Neural cell (in vitro differentiated cells): ENCODE results near the gene TMEFF2. TPM values are rescaled to one million over a fixed set of nuclear protein-coding genes. Genes with fewer than 3 reads are reported as not detected.

Experiments used
- H2AFZ ChIP-seq: fragments of 200-600, 300-800 bp; sonication (generic), shearing (Covaris generic); 2 replicates; pipeline ENCODE4 v1.6.0; 2014; ENCODE audit warnings: low read depth, mild to moderate bottlenecking, antibody characterized with exemption, low read length, moderate library complexity
- H3F3A ChIP-seq: fragments of 200-600 bp; shearing (Covaris generic); 2 replicates; pipeline ENCODE4 v1.6.1; 2016; ENCODE audit warnings: mild to moderate bottlenecking, moderate library complexity, mixed read lengths, antibody characterized with exemption, low read length; ENCODE audit not compliant: insufficient read depth, poor library complexity, severe bottlenecking
- H3K27ac ChIP-seq: fragments of 200-600, 300-800 bp; sonication (generic), shearing (Covaris generic); 2 replicates; pipeline ENCODE4 v1.5.1; 2014; ENCODE audit warnings: mild to moderate bottlenecking, low read length, moderate library complexity
- H3K27me3 ChIP-seq: fragments of 300-800, 200-600 bp; sonication (generic), shearing (Covaris generic); 2 replicates; pipeline ENCODE4 v1.6.0; 2014; ENCODE audit warnings: mild to moderate bottlenecking, low read depth, low read length, moderate library complexity; ENCODE audit not compliant: insufficient read depth
- H3K36me3 ChIP-seq: fragments of 300-800, 200-600 bp; sonication (generic), shearing (Covaris generic); 2 replicates; pipeline ENCODE4 v1.5.1; 2014; ENCODE audit warnings: mild to moderate bottlenecking, antibody characterized with exemption, low read length, moderate library complexity; ENCODE audit not compliant: insufficient read depth
- H3K4me2 ChIP-seq: fragments of 300-800, 200-600 bp; sonication (generic), shearing (Covaris generic); 2 replicates; pipeline ENCODE4 v1.6.0; 2014; ENCODE audit warnings: mild to moderate bottlenecking, low read length
- H3K4me3 ChIP-seq: fragments of 300-800, 200-600 bp; sonication (generic), shearing (Covaris generic); 2 replicates; pipeline ENCODE4 v1.5.1; 2014; ENCODE audit warnings: mild to moderate bottlenecking, low read length, moderate library complexity
- H3K79me2 ChIP-seq: fragments of 200-600 bp; shearing (Covaris generic); replicated peaks from 2 replicates; pipeline ENCODE4 v1.6.0; 2014; ENCODE audit warnings: mild to moderate bottlenecking, low read length, moderate library complexity; ENCODE audit not compliant: insufficient read depth
- H3K9ac ChIP-seq: fragments of 300-800, 200-600 bp; sonication (generic), shearing (Covaris generic); 2 replicates; pipeline ENCODE4 v1.6.1; 2016; ENCODE audit warnings: mild to moderate bottlenecking, low read length, mixed read lengths
- H3K9me2 ChIP-seq: fragments of 200-600 bp; shearing (Covaris generic); 2 replicates; pipeline ENCODE4 v1.6.1; 2016; ENCODE audit warnings: mild to moderate bottlenecking, low read length, mixed read lengths; ENCODE audit not compliant: insufficient read depth
- H3K9me3 ChIP-seq: fragments of 200-600, 300-800 bp; sonication (generic), shearing (Covaris generic); 2 replicates; pipeline ENCODE4 v1.6.1; 2016; ENCODE audit warnings: mild to moderate bottlenecking, mixed run types, low read length, moderate library complexity, mixed read lengths
- H4K20me1 ChIP-seq: fragments of 200-600 bp; shearing (Covaris generic); 2 replicates; pipeline ENCODE4 v1.6.1; 2016; ENCODE audit warnings: mild to moderate bottlenecking, mixed run types; ENCODE audit not compliant: insufficient read depth
- CTCF ChIP-seq: fragments of 450-650 bp; IDR thresholded peaks from 2 replicates; pipeline ENCODE4 v1.5.1; 2014; ENCODE audit warnings: antibody characterized with exemption, mild to moderate bottlenecking, moderate library complexity; ENCODE audit not compliant: poor library complexity, severe bottlenecking
- EP300 ChIP-seq: fragments of 450-650 bp; conservative IDR thresholded peaks from 2 replicates; pipeline ENCODE4 v1.6.1; 2014; ENCODE audit warnings: antibody characterized with exemption, mild to moderate bottlenecking, moderate library complexity; ENCODE audit not compliant: poor library complexity, severe bottlenecking
- EZH2 ChIP-seq: fragments of 200-600, 300-800 bp; shearing (Covaris generic), sonication (generic); IDR thresholded peaks from 2 replicates; pipeline ENCODE4 v1.6.1; 2014; ENCODE audit warnings: antibody characterized with exemption, low read length, borderline replicate concordance, mild to moderate bottlenecking; ENCODE audit not compliant: insufficient read depth, poor library complexity, severe bottlenecking
- MXI1 ChIP-seq: fragments of 450-650 bp; conservative IDR thresholded peaks from 2 replicates; pipeline ENCODE4 v1.6.1; 2014; ENCODE audit warnings: antibody characterized with exemption, mild to moderate bottlenecking; ENCODE audit not compliant: poor library complexity, severe bottlenecking
- POLR2AphosphoS5 ChIP-seq: IDR thresholded peaks from 2 replicates; pipeline ENCODE4 v1.6.1; 2012
- RAD21 ChIP-seq: fragments of 450-650 bp; conservative IDR thresholded peaks from 2 replicates; pipeline ENCODE4 v1.6.1; 2014; ENCODE audit warnings: antibody characterized with exemption, mild to moderate bottlenecking, moderate library complexity
- SMC3 ChIP-seq: fragments of 450-650 bp; conservative IDR thresholded peaks from 2 replicates; pipeline ENCODE4 v1.6.1; 2014; ENCODE audit warnings: antibody characterized with exemption, mild to moderate bottlenecking, moderate library complexity; ENCODE audit not compliant: poor library complexity
- TAF1 ChIP-seq: IDR thresholded peaks from 2 replicates; pipeline ENCODE4 v1.6.1; 2012; ENCODE audit warnings: low read depth
- polyA plus RNA-seq: library from polyadenylated mRNA; depleted of rRNA; stranded (reverse); fragments of >200 nt; gene quantifications from 2 replicates; pipeline ENCODE4 v1.2.3, GENCODE V29; 2014
- TF ChIP-seq, protein P1 (sequence below): IDR thresholded peaks from 2 replicates; pipeline ENCODE4 v1.6.1; 2012; ENCODE audit warnings: borderline replicate concordance

TMEFF2 gene
- polyA plus RNA-seq, 1 donor from 2014 or later = 24.6 TPM

DNA sequence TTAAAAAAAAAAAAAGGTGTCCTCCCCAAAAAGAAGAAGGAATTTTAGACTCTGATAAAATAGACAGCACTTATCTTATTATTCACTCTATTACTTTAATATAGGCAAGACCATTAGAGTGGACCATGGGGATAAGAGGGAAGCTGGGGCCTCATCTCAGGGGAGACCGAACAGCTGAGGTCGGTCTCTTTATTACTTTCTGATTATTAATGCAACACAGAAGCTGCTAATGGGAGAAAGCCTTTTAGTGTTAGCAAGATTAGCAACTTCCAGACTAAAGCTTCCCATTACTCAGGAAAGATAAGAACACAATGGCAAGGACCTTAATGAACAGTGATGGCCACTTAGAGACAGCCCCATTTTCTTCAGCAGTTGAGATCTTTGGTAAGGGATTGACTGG is 135.5 kb downstream of the TMEFF2 start:
- Histone ChIP-seq H3K9me3 (no peaks in the 10 kb centered on the region), H3K9me2 (no peaks in the 10 kb centered on the region)

GRCh38 chr2:192053921-192054320 is 140.8 kb downstream of the TMEFF2 start:
- Histone ChIP-seq H3K9ac (no peak overlapping the region), H3K4me3 (no peak overlapping the region), H3K79me2 (no peaks in the 10 kb centered on the region), H3K27me3 (no peaks in the 10 kb centered on the region), H3K36me3 (no peaks in the 10 kb centered on the region), H3K27ac (no peak overlapping the region), H3K9me2 (no peaks in the 10 kb centered on the region), H4K20me1 (no peaks in the 10 kb centered on the region), H3F3A (no peaks in the 10 kb centered on the region), H2AFZ (no peak overlapping the region), H3K4me2 (no peak overlapping the region), H3K9me3 (no peaks in the 10 kb centered on the region)
- TF ChIP-seq POLR2AphosphoS5 = no peak
- TF ChIP-seq, protein P1, sequence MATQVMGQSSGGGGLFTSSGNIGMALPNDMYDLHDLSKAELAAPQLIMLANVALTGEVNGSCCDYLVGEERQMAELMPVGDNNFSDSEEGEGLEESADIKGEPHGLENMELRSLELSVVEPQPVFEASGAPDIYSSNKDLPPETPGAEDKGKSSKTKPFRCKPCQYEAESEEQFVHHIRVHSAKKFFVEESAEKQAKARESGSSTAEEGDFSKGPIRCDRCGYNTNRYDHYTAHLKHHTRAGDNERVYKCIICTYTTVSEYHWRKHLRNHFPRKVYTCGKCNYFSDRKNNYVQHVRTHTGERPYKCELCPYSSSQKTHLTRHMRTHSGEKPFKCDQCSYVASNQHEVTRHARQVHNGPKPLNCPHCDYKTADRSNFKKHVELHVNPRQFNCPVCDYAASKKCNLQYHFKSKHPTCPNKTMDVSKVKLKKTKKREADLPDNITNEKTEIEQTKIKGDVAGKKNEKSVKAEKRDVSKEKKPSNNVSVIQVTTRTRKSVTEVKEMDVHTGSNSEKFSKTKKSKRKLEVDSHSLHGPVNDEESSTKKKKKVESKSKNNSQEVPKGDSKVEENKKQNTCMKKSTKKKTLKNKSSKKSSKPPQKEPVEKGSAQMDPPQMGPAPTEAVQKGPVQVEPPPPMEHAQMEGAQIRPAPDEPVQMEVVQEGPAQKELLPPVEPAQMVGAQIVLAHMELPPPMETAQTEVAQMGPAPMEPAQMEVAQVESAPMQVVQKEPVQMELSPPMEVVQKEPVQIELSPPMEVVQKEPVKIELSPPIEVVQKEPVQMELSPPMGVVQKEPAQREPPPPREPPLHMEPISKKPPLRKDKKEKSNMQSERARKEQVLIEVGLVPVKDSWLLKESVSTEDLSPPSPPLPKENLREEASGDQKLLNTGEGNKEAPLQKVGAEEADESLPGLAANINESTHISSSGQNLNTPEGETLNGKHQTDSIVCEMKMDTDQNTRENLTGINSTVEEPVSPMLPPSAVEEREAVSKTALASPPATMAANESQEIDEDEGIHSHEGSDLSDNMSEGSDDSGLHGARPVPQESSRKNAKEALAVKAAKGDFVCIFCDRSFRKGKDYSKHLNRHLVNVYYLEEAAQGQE = no peak
- TF ChIP-seq MXI1 = no peak
- TF ChIP-seq TAF1 = no peak

More for the DNA sequence above, 135.5 kb downstream of the TMEFF2 start:
- H2AFZ ChIP-seq = no peak overlapping the region
- TF ChIP-seq, protein P1 = no peak
- TF ChIP-seq MXI1 (no peak), POLR2AphosphoS5 (no peak), TAF1 (no peak), SMC3 (no peak), EZH2 (no peak), RAD21 (no peak)
- no peaks in the 10 kb centered on the region for H3K27me3 ChIP-seq
- no peaks in the 10 kb centered on the region for H4K20me1 ChIP-seq
- no peak overlapping the region for H3K4me3 ChIP-seq
- no peak overlapping the region for H3K9ac ChIP-seq
- no peaks in the 10 kb centered on the region for H3F3A ChIP-seq
- no peak overlapping the region for H3K4me2 ChIP-seq
- H3K79me2 ChIP-seq = no peaks in the 10 kb centered on the region
- no peaks in the 10 kb centered on the region for H3K36me3 ChIP-seq
- no peak overlapping the region for H3K27ac ChIP-seq

DNA sequence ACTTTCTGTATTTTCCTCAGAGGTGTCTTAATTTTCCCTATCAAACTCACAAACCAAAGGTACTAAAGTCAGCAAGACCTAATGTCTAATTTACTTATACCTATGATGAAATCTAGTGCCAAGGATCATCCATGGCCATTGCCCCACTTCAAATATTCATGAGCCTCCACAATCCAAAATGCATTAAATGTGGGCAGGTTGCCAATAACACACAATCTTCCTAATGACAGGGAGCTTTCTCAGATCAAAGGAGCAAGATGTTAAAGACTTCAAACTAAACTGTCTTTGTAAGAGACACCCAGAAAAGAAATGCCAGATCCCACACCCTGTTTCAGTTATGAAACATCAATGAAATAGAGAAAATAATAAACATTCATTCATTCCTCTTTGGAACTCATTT is 143.2 kb downstream of the TMEFF2 start:
- Histone ChIP-seq H2AFZ (no peak overlapping the region), H3K27me3 (no peaks in the 10 kb centered on the region), H3K4me2 (no peak overlapping the region), H3F3A (no peaks in the 10 kb centered on the region), H3K27ac (no peak overlapping the region), H4K20me1 (no peaks in the 10 kb centered on the region), H3K79me2 (no peaks in the 10 kb centered on the region), H3K36me3 (no peaks in the 10 kb centered on the region), H3K9me2 (no peaks in the 10 kb centered on the region), H3K9ac (no peak overlapping the region), H3K9me3 (no peaks in the 10 kb centered on the region), H3K4me3 (no peak overlapping the region)
- TF ChIP-seq, protein P1 = no peak
- TF ChIP-seq EZH2 (no peak), RAD21 (no peak), POLR2AphosphoS5 (no peak), SMC3 (no peak), CTCF (no peak), TAF1 (no peak), MXI1 (no peak), EP300 (no peak)
